ENCODE measurements around the gene HSPBP1. TPM values are rescaled to one million over a fixed set of nuclear protein-coding genes. Genes with fewer than 3 reads are reported as not detected.

Gene HSPBP1
- total and polyA plus RNA-seq, 2 of the 13 experiments (the other 11 are each of a cell fraction or from before 2014, with no cell fraction given) = 22.3 to 33.7 TPM

- TF ChIP-seq HNF1B (CRISPR knock-in tag; IDR thresholded peaks at IDR 0.05) (peak; percentile 98), HOXA7 (CRISPR knock-in tag; IDR thresholded peaks at IDR 0.05) (no peak), ZNF614 (CRISPR knock-in tag; IDR thresholded peaks at IDR 0.05; ENCODE audit: borderline replicate concordance) (no peak), HMGXB4 (CRISPR knock-in tag; IDR thresholded peaks at IDR 0.05; ENCODE audit: borderline replicate concordance in 1 of 2, low read depth in 1 of 2) (no peak; a peak in 2 of 4 replicates), THRA (CRISPR knock-in tag; IDR thresholded peaks at IDR 0.05; ENCODE audit: borderline replicate concordance) (peak; percentile 20; the same call in 1 of the 2 replicates), HOMEZ (CRISPR knock-in tag; IDR thresholded peaks at IDR 0.05; ENCODE audit: low read depth) (no peak), TBX2 (CRISPR knock-in tag; IDR thresholded peaks at IDR 0.05; ENCODE audit: borderline replicate concordance) (peak; percentile 78), RBM39 (IDR thresholded peaks at IDR 0.05; ENCODE audit: low read depth, low read length, poor library complexity, severe bottlenecking) (no peak), NCOR1 (IDR thresholded peaks at IDR 0.05; ENCODE audit: borderline replicate concordance, low read length) (no peak), CBFB (CRISPR knock-in tag; IDR thresholded peaks at IDR 0.05) (no peak), MYC (CRISPR knock-in tag; IDR thresholded peaks at IDR 0.05; ENCODE audit: borderline replicate concordance) (no peak), SMAD1 (CRISPR knock-in tag; IDR thresholded peaks at IDR 0.05; ENCODE audit: borderline replicate concordance, low read depth) (0 out of 2 replicates have a peak, but pooled peaks have one; percentile 39), AGO2 (optimal IDR thresholded peaks at IDR 0.05; ENCODE audit: low read depth, low read length) (peak; percentile 86), SALL1 (CRISPR knock-in tag; IDR thresholded peaks at IDR 0.05) (peak; percentile 68), IKZF5 (CRISPR knock-in tag; IDR thresholded peaks at IDR 0.05) (peak; percentile 68), ZNF687 (CRISPR knock-in tag; IDR thresholded peaks at IDR 0.05) (peak; percentile 77)
These were observed 51.4 kb downstream of the HSPBP1 start, which contains the start of gene TMEM86B (continued) for GRCh38 chr19:55228403-55229031.

Measured in HepG2 (cell line).